Pancreas (tissue), 10 donors: Measurements from ENCODE around the gene WDR3. TPM values are rescaled to one million over a fixed set of nuclear protein-coding genes. Genes with fewer than 3 reads are reported as not detected.

Experiments
- ATAC-seq, 4 donors: fragments of 200-7000 bp; cut with Tn5 transposase; one replicate each; pipeline versions ENCODE4 v1.8.0 to v1.9.1; 2020; ENCODE audit warnings: mild to moderate bottlenecking in 4 of 4, moderate library complexity in 4 of 4
- DNase-seq, 6 donors: peaks; one replicate each; pipeline ENCODE4 v3.0.0-alpha.2; 2020
- FAIRE-seq: peaks from 2 replicates; lab custom pipeline; 2012; peaks lifted over from hg19 to GRCh38; lab: Jason Lieb, UNC
- H3K27ac ChIP-seq, 4 donors: fragments of 200-600 bp; sonication (generic); 1 replicate in 3 of 4; 2 replicates in 1 of 4; pipeline versions ENCODE4 v1.5.0 to v1.8.0; 2020
- H3K27me3 ChIP-seq, 4 donors: fragments of 200-600 bp; one replicate each; pipeline ENCODE4 v1.8.0; 2021
- H3K36me3 ChIP-seq, 3 donors: fragments of 200-600 bp; sonication (generic) in 1 of 3; one replicate each; pipeline versions ENCODE4 v1.5.0 to v1.8.0; 2020 to 2021
- H3K4me1 ChIP-seq, 3 donors: fragments of 200-600 bp; one replicate each; pipeline ENCODE4 v1.8.0; 2021
- H3K4me3 ChIP-seq, 4 donors: fragments of 200-600 bp; sonication (generic) in 2 of 4; one replicate each; pipeline versions ENCODE4 v1.5.0 to v1.8.0; 2020 to 2021
- H3K9me3 ChIP-seq, 4 donors: fragments of 200-600 bp; one replicate each; pipeline ENCODE4 v1.8.0; 2021
- CTCF ChIP-seq, 4 donors: fragments of 200-600 bp; sonication (generic) in 3 of 4; IDR thresholded peaks; one replicate each; pipeline versions ENCODE4 v1.5.0 to v1.8.0; 2021; ENCODE audit warnings: antibody characterized with exemption in 4 of 4
- WGBS, 2 donors: extraction: QIAGEN DNeasy Blood & Tissue Kit; methylation state at CpG; one replicate each; pipeline ENCODE4 v1.1.7; 2013; 5-methylcytosine and 5-hydroxymethylcytosine counted together
- intact Hi-C, 3 donors: fragments of 100-400 bp; cut with DNase I; formaldehyde crosslinking; loops; one replicate each; pipeline versions ENCODE4 v1.11.1 to v1.14.2; 2022
- polyA plus RNA-seq, 2 donors: library from polyadenylated mRNA; stranded (reverse); fragments of 200-250 nt; gene quantifications; one replicate each; pipeline ENCODE4 v1.2.3, GENCODE V29; 2013
- total RNA-seq, 6 donors: library from RNA; stranded (reverse); fragmentation: NEBNext Ultra II Directional in 4 of 6; extraction: Animal tissue kit (Norgen Biotek cat#: 25700) in 4 of 6; gene quantifications; one replicate each; pipeline versions ENCODE4 v1.2.1 to v1.2.4, GENCODE V29; 2021 to 2023
- donor health status: healthy with polysubstance abuse.
- donor health status: DM: no; HTN: no; CAD: no; lungs with moderate emphysema.
- donor health status: DM: no; HTN: no; CAD: no.
- donor health status: control.
- donor health status: control.
- donor health status: Bipolar disorder and iron deficiency.
- donor health status: DM: yes; HTN: yes; CAD: no.
- donor health status: DM: no; HTN: no; CAD: no.
- donor health status: DM: no; HTN: no; CAD: no.
- donor health status: DM: yes; HTN: yes; CAD: no.

WDR3 gene
- total and polyA plus RNA-seq, 8 donors, result 1.5 to 18.8 (median 12.3) TPM

DNA sequence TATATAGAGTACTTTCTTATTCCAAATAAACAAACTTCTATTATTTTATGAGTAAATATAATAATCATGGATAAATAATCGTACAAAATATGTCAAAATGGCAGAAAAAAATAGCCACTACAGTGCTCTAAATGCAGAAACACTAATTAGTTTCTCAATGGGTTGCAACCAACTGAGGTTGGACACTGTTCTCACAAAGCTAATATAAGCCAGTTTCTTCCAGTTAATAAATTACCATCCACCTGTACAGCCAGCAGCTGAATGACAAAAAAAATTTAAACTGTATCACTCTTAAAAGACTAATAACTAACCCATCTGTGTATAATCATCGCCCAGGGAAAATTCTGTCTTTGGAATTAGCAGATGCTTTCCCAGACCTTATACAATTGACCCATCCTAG, 37.0 kb upstream of the WDR3 start:
- no peak overlapping the region for H3K4me3 ChIP-seq
- no peaks in the 10 kb centered on the region for H3K9me3 ChIP-seq
- peak overlapping the region in 2 of 4 donors; percentile 43 to 62 for H3K27ac ChIP-seq
- ATAC-seq (peak; percentile 41 to 72 (median 70)), DNase-seq (no peak), FAIRE-seq (no peak)
- 16 to 17% methylated on average over 2 of the region's 2 CpGs for WGBS, 2 donors
- no peaks in the 10 kb centered on the region for H3K27me3 ChIP-seq
- H3K4me1 ChIP-seq, result peaks cover 33 to 60% (median 54%) of the 10 kb centered on the region in 3 donors
- intact Hi-C loops, result loop anchor here in 2 of 3 donors (10.0 kb wide), 3 partner anchors 78 to 358 kb away; no protein-coding TSS in a partner anchor
- H3K36me3 ChIP-seq, result peaks cover 0 to 7% (median 4%) of the 10 kb centered on the region in 3 donors
- TF ChIP-seq CTCF (IDR thresholded peaks at IDR 0.05), result no peak

DNA sequence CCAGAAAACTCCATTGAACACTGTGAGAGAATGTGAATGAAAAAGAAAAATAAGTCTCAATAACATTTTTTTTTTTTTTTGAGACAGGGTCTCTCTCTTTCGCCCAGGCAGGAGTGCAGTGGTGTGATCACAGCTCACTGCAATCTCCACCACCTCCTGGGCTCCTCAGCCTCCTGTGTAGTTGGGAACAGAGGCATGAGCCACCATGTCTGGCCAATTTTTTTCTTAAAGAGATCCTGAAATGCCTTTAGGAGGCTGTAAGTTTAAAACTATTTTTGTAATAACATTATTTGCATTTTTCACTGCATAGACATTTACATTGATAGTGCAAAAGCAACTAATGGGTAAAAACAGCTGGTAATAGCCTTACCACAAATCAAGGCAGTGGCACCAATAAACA, 35.5 kb upstream of the WDR3 start:
- ATAC-seq, result peak in 2 of 4 donors; percentile 31 to 34
- no peak for TF ChIP-seq CTCF (IDR thresholded peaks at IDR 0.05)
- FAIRE-seq, result no peak
- Histone ChIP-seq H3K4me3 (no peak overlapping the region), H3K27ac (peak overlapping the region in 2 of 4 donors; percentile 43 to 62), H3K4me1 (peaks cover 35 to 54% (median 54%) of the 10 kb centered on the region in 3 donors), H3K9me3 (no peaks in the 10 kb centered on the region), H3K27me3 (no peaks in the 10 kb centered on the region), H3K36me3 (peaks cover 0 to 11% (median 8%) of the 10 kb centered on the region in 3 donors)
- 76 to 100% methylated on average over 1 of the region's 1 CpG for WGBS, 2 donors
- intact Hi-C loops, result loop anchor here in 2 of 3 donors (10.0 kb wide), 3 partner anchors 79 to 359 kb away; no protein-coding TSS in a partner anchor
- no peak for DNase-seq

DNA sequence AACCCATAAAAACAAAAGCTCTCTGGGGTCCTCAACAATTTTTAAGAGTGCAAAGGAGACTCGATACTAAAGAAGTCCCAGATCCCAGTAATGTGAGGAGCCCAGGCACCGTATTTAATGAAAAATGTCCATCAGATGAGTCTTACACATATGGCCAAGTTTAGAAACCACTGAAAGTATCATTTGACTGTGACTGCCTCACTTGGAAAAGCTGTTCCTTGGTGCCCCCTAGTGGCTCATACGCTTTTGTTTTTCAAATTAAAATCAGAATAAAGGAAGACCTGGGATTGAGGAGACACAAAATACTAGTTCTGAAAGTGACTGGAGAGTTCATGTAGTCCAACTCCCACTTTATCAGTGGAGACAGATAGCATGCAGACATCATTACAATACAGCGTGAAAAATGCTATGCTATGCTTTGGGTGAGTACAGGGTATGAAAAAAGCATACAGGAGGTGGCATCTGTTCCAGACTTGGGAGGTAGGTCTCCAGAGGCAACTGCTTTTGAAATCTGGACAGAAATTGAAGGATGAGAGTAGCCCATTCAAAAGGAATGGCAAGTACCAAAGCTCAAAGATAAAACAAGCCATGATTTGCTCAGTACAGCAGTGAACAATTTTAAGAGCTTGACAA, 33.9 kb upstream of the WDR3 start:
- 6% methylated on average over 4 of the region's 4 CpGs for WGBS, 2 donors
- Histone ChIP-seq H3K9me3 (no peaks in the 10 kb centered on the region), H3K4me3 (no peak overlapping the region), H3K27me3 (no peaks in the 10 kb centered on the region), H3K27ac (peak overlapping the region in 1 of 4 donors; percentile 8), H3K36me3 (peaks cover 0 to 11% (median 8%) of the 10 kb centered on the region in 3 donors), H3K4me1 (peaks cover 33 to 50% (median 41%) of the 10 kb centered on the region in 3 donors)
- peak in 3 of 4 donors; percentile 50 to 74 (median 72) for TF ChIP-seq CTCF (IDR thresholded peaks at IDR 0.05)
- intact Hi-C loops, result loop anchor here in 2 of 3 donors (10.0 kb wide), 3 partner anchors 81 to 361 kb away; no protein-coding TSS in a partner anchor
- FAIRE-seq, result peak; percentile 37
- peak; percentile 60 to 81 (median 77) for ATAC-seq
- peak in 5 of 6 donors; percentile 48 to 77 (median 58) for DNase-seq

- intact Hi-C loops, result loop anchor here in 2 of 3 donors (10.0 kb wide), 3 partner anchors 83 to 363 kb away; no protein-coding TSS in a partner anchor
- no peaks in the 10 kb centered on the region for H3K27me3 ChIP-seq
- ATAC-seq (peak in 1 of 4 donors; percentile 33), DNase-seq (no peak), FAIRE-seq (no peak)
- H3K9me3 ChIP-seq, result no peaks in the 10 kb centered on the region
- H3K36me3 ChIP-seq, result peaks cover 0 to 11% (median 8%) of the 10 kb centered on the region in 3 donors
- H3K27ac ChIP-seq, result peak overlapping the region in 2 of 4 donors; percentile 29 to 37
- no peak overlapping the region for H3K4me3 ChIP-seq
- no peak for TF ChIP-seq CTCF (IDR thresholded peaks at IDR 0.05)
- peaks cover 23 to 32% (median 25%) of the 10 kb centered on the region in 3 donors for H3K4me1 ChIP-seq
- WGBS, 2 donors, result 27 to 33% methylated on average over 4 of the region's 4 CpGs
Observed at GRCh38 chr1:117897551-117897950, 32.0 kb upstream of the WDR3 start.
